OCI-LY7 (cell line): ENCODE data around the gene IRF1. TPM values are rescaled to one million over a fixed set of nuclear protein-coding genes. Genes with fewer than 3 reads are reported as not detected.
A peak's percentile ranks its signal among the peaks of the same experiment; 100 is the strongest.

ENCODE experiments used
- BruUV-seq: library from RNA; stranded (reverse); fragments of 400-500 nt; replicated peaks from 2 replicates; lab custom pipeline; 2021; lab: Mats Ljungman, UMichigan
- CTCF ChIA-PET: fragments of 300-600 bp; sonication (Branson Sonifier 250); formaldehyde crosslinking; loops from one replicate; lab custom pipeline; 2022; ENCODE audit warnings: antibody characterized with exemption; ENCODE audit not compliant: unreplicated experiment; lab: Charles Lee
- POLR2A ChIA-PET: fragments of 300-600 bp; sonication (Branson Sonifier 250); formaldehyde crosslinking; loops from one replicate; lab custom pipeline; 2022; ENCODE audit warnings: antibody characterized with exemption; lab: Charles Lee
- DNase-seq: peaks from one replicate; pipeline ENCODE4 v3.0.0-alpha.2; 2015; ENCODE audit warnings: low spot score
- H2AFZ ChIP-seq: fragments of 200-600 bp; sonication (generic), shearing (Covaris generic); 2 replicates; pipeline ENCODE4 v1.6.1; 2014; ENCODE audit warnings: mild to moderate bottlenecking, antibody characterized with exemption, low read length, moderate library complexity
- H3K27ac ChIP-seq: fragments of 200-600 bp; sonication (generic); 2 replicates; pipeline ENCODE4 v1.5.1; 2014; ENCODE audit warnings: mixed run types, low read depth, mild to moderate bottlenecking, moderate library complexity, low read length, inconsistent platforms; ENCODE audit not compliant: poor library complexity, severe bottlenecking
- H3K36me3 ChIP-seq: fragments of 200-600 bp; sonication (generic); 2 replicates; pipeline ENCODE4 v1.6.1; 2014; ENCODE audit warnings: mild to moderate bottlenecking, antibody characterized with exemption, low read length, moderate library complexity, mixed read lengths; ENCODE audit not compliant: insufficient read depth
- H3K4me1 ChIP-seq: fragments of 200-600 bp; sonication (generic); 2 replicates; pipeline ENCODE4 v1.5.1; 2014; ENCODE audit warnings: mild to moderate bottlenecking, low read length; ENCODE audit not compliant: insufficient read depth, poor library complexity, severe bottlenecking
- H3K4me2 ChIP-seq: fragments of 200-600 bp; sonication (generic); 2 replicates; pipeline ENCODE4 v1.6.1; 2014; ENCODE audit warnings: mild to moderate bottlenecking, low read length
- H3K4me3 ChIP-seq: fragments of 200-600 bp; sonication (generic); 2 replicates; pipeline ENCODE4 v1.5.1; 2014; ENCODE audit warnings: mild to moderate bottlenecking, low read depth, low read length; ENCODE audit not compliant: poor library complexity, severe bottlenecking
- H3K79me2 ChIP-seq: fragments of 200-600 bp; sonication (generic); 2 replicates; pipeline ENCODE4 v1.6.1; 2016; ENCODE audit warnings: low read depth, mild to moderate bottlenecking, low read length, moderate library complexity, mixed read lengths; ENCODE audit not compliant: insufficient read depth
- H3K9me2 ChIP-seq: fragments of 200-600 bp; sonication (generic); 2 replicates; pipeline ENCODE4 v1.6.1; 2016; ENCODE audit warnings: mild to moderate bottlenecking, low read length, mixed read lengths; ENCODE audit not compliant: insufficient read depth
- H3K9me3 ChIP-seq: fragments of 200-600 bp; sonication (generic); 2 replicates; pipeline ENCODE4 v1.6.1; 2014; ENCODE audit warnings: mild to moderate bottlenecking, mixed run types, low read length, mixed read lengths
- H4K20me1 ChIP-seq: fragments of 200-600 bp; sonication (generic); 2 replicates; pipeline ENCODE4 v1.6.1; 2014; ENCODE audit warnings: mild to moderate bottlenecking, antibody characterized with exemption, low read length, moderate library complexity, mixed read lengths; ENCODE audit not compliant: insufficient read depth
- EZH2phosphoT487 ChIP-seq: fragments of 200-600 bp; sonication (generic); IDR thresholded peaks from 2 replicates; pipeline ENCODE4 v1.6.1; 2018; ENCODE audit warnings: low read depth, borderline replicate concordance, mild to moderate bottlenecking, mixed run types, antibody characterized with exemption, low read length, moderate library complexity, mixed read lengths
- intact Hi-C: fragments of 100-400 bp; cut with micrococcal nuclease; formaldehyde crosslinking; loops from one replicate; pipeline ENCODE4 v1.10.0; 2022; ENCODE audit not compliant: unreplicated experiment
- total RNA-seq, 2 experiments: library from RNA; depleted of rRNA in 1 of 2; stranded (reverse); fragments of >200 nt in 1 of 2; shearing (Covaris generic) in 1 of 2; gene quantifications; 2 replicates each; pipeline ENCODE4 v1.2.3, GENCODE V29; 2014 to 2022
- TF ChIP-seq, protein P1 (sequence below): fragments of 200-600 bp; sonication (generic); conservative IDR thresholded peaks from 2 replicates; pipeline ENCODE4 v1.5.1; 2014; ENCODE audit warnings: mild to moderate bottlenecking, antibody characterized with exemption, low read length, moderate library complexity, mixed read lengths

IRF1 gene
- total RNA-seq, 2 experiments from 2014 or later, result 24.8 to 39.4 TPM

- H3K4me2 ChIP-seq, result no peak overlapping the region
- H3K9me2 ChIP-seq, result no peaks in the 10 kb centered on the region
- H3K79me2 ChIP-seq, result no peaks in the 10 kb centered on the region
- CTCF ChIA-PET, result interaction anchor here (1.2 to 1.9 kb wide), 3 partner anchors 9 to 94 kb away, joined by 3 to 6 read pairs (median 4); no protein-coding TSS in a partner anchor
- no peak overlapping the region for H2AFZ ChIP-seq
- POLR2A ChIA-PET, result interaction anchor here (0.6 to 4.1 kb wide), 12 partner anchors 8 to 65 kb away, joined by 3 to 22 read pairs (median 4); partner anchors contain the start of gene IRF1
- no peak overlapping the region for H3K27ac ChIP-seq
- no peak overlapping the region for H3K4me3 ChIP-seq
- H4K20me1 ChIP-seq, result no peaks in the 10 kb centered on the region
- peaks cover 15% of the 10 kb centered on the region for H3K4me1 ChIP-seq
- intact Hi-C loops, result no loop called here
- no peaks in the 10 kb centered on the region for H3K9me3 ChIP-seq
- TF ChIP-seq EZH2phosphoT487, result no peak
- TF ChIP-seq, protein P1, sequence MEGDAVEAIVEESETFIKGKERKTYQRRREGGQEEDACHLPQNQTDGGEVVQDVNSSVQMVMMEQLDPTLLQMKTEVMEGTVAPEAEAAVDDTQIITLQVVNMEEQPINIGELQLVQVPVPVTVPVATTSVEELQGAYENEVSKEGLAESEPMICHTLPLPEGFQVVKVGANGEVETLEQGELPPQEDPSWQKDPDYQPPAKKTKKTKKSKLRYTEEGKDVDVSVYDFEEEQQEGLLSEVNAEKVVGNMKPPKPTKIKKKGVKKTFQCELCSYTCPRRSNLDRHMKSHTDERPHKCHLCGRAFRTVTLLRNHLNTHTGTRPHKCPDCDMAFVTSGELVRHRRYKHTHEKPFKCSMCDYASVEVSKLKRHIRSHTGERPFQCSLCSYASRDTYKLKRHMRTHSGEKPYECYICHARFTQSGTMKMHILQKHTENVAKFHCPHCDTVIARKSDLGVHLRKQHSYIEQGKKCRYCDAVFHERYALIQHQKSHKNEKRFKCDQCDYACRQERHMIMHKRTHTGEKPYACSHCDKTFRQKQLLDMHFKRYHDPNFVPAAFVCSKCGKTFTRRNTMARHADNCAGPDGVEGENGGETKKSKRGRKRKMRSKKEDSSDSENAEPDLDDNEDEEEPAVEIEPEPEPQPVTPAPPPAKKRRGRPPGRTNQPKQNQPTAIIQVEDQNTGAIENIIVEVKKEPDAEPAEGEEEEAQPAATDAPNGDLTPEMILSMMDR, result no peak
- DNase-seq, result no peak
- BruUV-seq, result no TSS peak
- H3K36me3 ChIP-seq, result peaks cover 42% of the 10 kb centered on the region
Measured at GRCh38 chr5:132480546-132480892, 10.1 kb downstream of the IRF1 start.

- no peaks in the 10 kb centered on the region for H4K20me1 ChIP-seq
- no peak overlapping the region for H3K4me2 ChIP-seq
- H3K4me3 ChIP-seq, result no peak overlapping the region
- intact Hi-C loops, result no loop called here
- H3K9me3 ChIP-seq, result no peaks in the 10 kb centered on the region
- DNase-seq, result peak; percentile 24
- BruUV-seq, result no TSS peak
- H2AFZ ChIP-seq, result no peak overlapping the region
- CTCF ChIA-PET, result interaction anchor here (0.5 to 1.9 kb wide), 6 partner anchors 8 to 305 kb away, joined by 3 to 6 read pairs (median 4); no protein-coding TSS in a partner anchor
- H3K36me3 ChIP-seq, result peaks cover 37% of the 10 kb centered on the region
- H3K4me1 ChIP-seq, result peaks cover 15% of the 10 kb centered on the region
- POLR2A ChIA-PET, result interaction anchor here (0.6 to 4.1 kb wide), 12 partner anchors 9 to 66 kb away, joined by 3 to 22 read pairs (median 5); partner anchors contain the start of gene IRF1
- TF ChIP-seq EZH2phosphoT487, result no peak
- TF ChIP-seq, protein P1, result no peak
- no peak overlapping the region for H3K27ac ChIP-seq
- H3K79me2 ChIP-seq, result no peaks in the 10 kb centered on the region
- no peaks in the 10 kb centered on the region for H3K9me2 ChIP-seq
Measured at GRCh38 chr5:132480042-132480441, 10.5 kb downstream of the IRF1 start.
